Large intestine (tissue), 3 donors: Measurements from ENCODE around the gene CBFA2T3. TPM values are rescaled to one million over a fixed set of nuclear protein-coding genes. Genes with fewer than 3 reads are reported as not detected.

Source experiments
- DNase-seq, 2 donors: peaks; one replicate each; pipeline versions ENCODE4 v3.0.0 to v3.0.0-alpha.2; 2013
- H3K27ac ChIP-seq: one replicate; pipeline ENCODE4 v1.5.1; 2013; ENCODE audit warnings: low read length
- H3K27me3 ChIP-seq: 2 replicates; pipeline ENCODE4 v1.6.1; 2013; ENCODE audit warnings: low read length; ENCODE audit not compliant: control insufficient read depth, insufficient read depth
- H3K36me3 ChIP-seq: 2 replicates; pipeline ENCODE4 v1.6.1; 2013; ENCODE audit warnings: low read length; ENCODE audit not compliant: control insufficient read depth, insufficient read depth
- H3K4me1 ChIP-seq: one replicate; pipeline ENCODE4 v1.6.1; 2013; ENCODE audit warnings: low read length; ENCODE audit not compliant: control insufficient read depth, insufficient read depth
- H3K4me3 ChIP-seq: one replicate; pipeline ENCODE4 v1.5.1; 2013; ENCODE audit warnings: low read length
- H3K9me3 ChIP-seq: one replicate; pipeline ENCODE4 v1.6.1; 2013; ENCODE audit warnings: mild to moderate bottlenecking, low read depth, low read length, moderate library complexity; ENCODE audit not compliant: control insufficient read depth
- WGBS: methylation state at CpG from one replicate; pipeline ENCODE4 v1.1.5; 2013; ENCODE audit warnings: low lambda C conversion rate; ENCODE audit not compliant: insufficient coverage; 5-methylcytosine and 5-hydroxymethylcytosine counted together
- polyA plus RNA-seq: library from polyadenylated mRNA; unstranded; fragments of 120-200 nt; gene quantifications from one replicate; pipeline ENCODE4 v1.2.1, GENCODE V29; 2013

CBFA2T3 gene
- polyA plus RNA-seq, 1 donor, result 7.4 TPM

- WGBS, result no CpG with 5 or more reads among the region's 19 CpGs
- DNase-seq, result no peak
- no peak overlapping the region for H3K4me3 ChIP-seq
- no peaks in the 10 kb centered on the region for H3K27me3 ChIP-seq
- H3K36me3 ChIP-seq, result peaks cover 29% of the 10 kb centered on the region
- peaks cover 10% of the 10 kb centered on the region for H3K4me1 ChIP-seq
- no peak overlapping the region for H3K27ac ChIP-seq
- peaks cover 3% of the 10 kb centered on the region for H3K9me3 ChIP-seq
Observed at GRCh38 chr16:88851616-88852015, 125.4 kb downstream of the CBFA2T3 start.

- Histone ChIP-seq H3K4me3 (no peak overlapping the region), H3K36me3 (peaks cover 29% of the 10 kb centered on the region), H3K27me3 (no peaks in the 10 kb centered on the region), H3K27ac (no peak overlapping the region), H3K4me1 (peaks cover 5% of the 10 kb centered on the region), H3K9me3 (peaks cover 3% of the 10 kb centered on the region)
- WGBS, result no CpG with 5 or more reads among the region's 33 CpGs
- no peak for DNase-seq
Observed at GRCh38 chr16:88850531-88851199, 126.3 kb downstream of the CBFA2T3 start.

DNA sequence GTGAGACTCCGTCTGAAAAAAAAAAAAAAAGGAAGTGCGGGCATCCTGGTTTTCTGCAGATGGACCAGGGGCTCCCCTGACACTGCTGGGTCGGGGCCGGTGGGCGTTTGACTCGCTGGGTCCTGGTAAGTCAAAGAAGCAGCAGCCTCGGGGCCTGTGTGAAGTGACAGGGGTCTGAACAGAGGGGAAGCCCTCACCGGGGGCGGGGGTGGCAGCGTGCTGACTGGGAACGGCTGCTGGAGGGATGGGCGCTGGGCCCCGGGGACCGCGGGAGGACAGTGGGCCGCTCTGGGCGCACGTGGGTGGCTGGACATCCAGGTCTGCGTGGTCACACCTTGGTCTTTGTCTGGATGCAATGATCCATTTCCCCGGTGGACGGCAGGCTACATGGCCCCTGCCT, 128.4 kb downstream of the CBFA2T3 start:
- no CpG with 5 or more reads among the region's 21 CpGs for WGBS
- Histone ChIP-seq H3K27me3 (no peaks in the 10 kb centered on the region), H3K36me3 (peaks cover 20% of the 10 kb centered on the region), H3K9me3 (peaks cover 3% of the 10 kb centered on the region), H3K27ac (no peak overlapping the region), H3K4me1 (no peaks in the 10 kb centered on the region), H3K4me3 (no peak overlapping the region)
- DNase-seq, result no peak

DNA sequence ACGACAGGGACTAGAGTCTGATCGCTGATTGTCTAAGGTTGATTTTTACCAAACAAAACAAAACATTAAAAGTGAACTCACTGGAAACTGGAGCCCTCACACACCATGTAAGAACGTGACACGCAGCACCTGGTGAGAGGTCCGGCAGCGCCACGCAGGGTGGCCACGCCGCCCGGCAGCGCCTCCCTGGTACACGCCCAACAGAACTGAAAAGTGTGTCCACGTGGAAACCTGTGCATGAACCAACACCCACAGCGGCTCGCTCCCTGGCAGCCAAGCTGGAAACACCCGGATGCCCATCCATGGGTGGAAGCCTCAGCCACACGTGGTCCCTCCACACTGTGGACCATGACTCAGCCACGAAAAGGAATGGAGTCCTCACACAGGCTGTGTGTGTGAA, 129.4 kb downstream of the CBFA2T3 start:
- peaks cover 3% of the 10 kb centered on the region for H3K9me3 ChIP-seq
- no peak overlapping the region for H3K4me3 ChIP-seq
- H3K27ac ChIP-seq, result no peak overlapping the region
- DNase-seq, result no peak
- H3K4me1 ChIP-seq, result no peaks in the 10 kb centered on the region
- no peaks in the 10 kb centered on the region for H3K27me3 ChIP-seq
- H3K36me3 ChIP-seq, result peaks cover 19% of the 10 kb centered on the region
- WGBS, result no CpG with 5 or more reads among the region's 18 CpGs

GRCh38 chr16:88846088-88846487, 130.9 kb downstream of the CBFA2T3 start:
- no peak for DNase-seq
- Histone ChIP-seq H3K27me3 (no peaks in the 10 kb centered on the region), H3K4me3 (no peak overlapping the region), H3K36me3 (peaks cover 31% of the 10 kb centered on the region), H3K4me1 (no peaks in the 10 kb centered on the region), H3K27ac (no peak overlapping the region), H3K9me3 (no peaks in the 10 kb centered on the region)
- WGBS, result no CpG with 5 or more reads among the region's 9 CpGs

- H3K27ac ChIP-seq, result no peak overlapping the region
- no peaks in the 10 kb centered on the region for H3K9me3 ChIP-seq
- H3K36me3 ChIP-seq, result peaks cover 34% of the 10 kb centered on the region
- no peaks in the 10 kb centered on the region for H3K4me1 ChIP-seq
- WGBS, result no CpG with 5 or more reads among the region's 11 CpGs
- no peaks in the 10 kb centered on the region for H3K27me3 ChIP-seq
- no peak for DNase-seq
- no peak overlapping the region for H3K4me3 ChIP-seq
Observed at GRCh38 chr16:88844419-88845036, 132.5 kb downstream of the CBFA2T3 start.

DNA sequence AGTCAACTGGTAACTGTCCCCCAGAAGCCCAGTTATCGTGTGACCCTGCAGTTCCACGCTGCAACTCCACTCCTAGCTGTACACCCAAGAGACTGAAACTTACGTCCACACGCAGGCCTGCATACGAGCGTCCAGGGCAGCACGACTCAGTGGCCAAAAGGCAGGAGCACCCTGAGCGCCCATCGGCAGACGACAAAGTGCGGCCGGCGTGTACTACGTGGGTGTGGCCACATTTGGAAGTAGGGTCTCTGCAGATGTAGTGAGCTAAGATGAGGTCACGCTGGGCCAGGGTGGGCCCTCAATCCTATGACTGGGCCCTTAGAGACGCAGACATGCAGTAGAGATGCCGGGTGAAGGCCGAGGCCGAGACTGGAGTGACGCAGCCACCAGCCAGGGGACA, 133.8 kb downstream of the CBFA2T3 start:
- peaks cover 45% of the 10 kb centered on the region for H3K36me3 ChIP-seq
- no peak overlapping the region for H3K4me3 ChIP-seq
- no peak overlapping the region for H3K27ac ChIP-seq
- no peaks in the 10 kb centered on the region for H3K27me3 ChIP-seq
- no peaks in the 10 kb centered on the region for H3K4me1 ChIP-seq
- no peak for DNase-seq
- no CpG with 5 or more reads among the region's 20 CpGs for WGBS
- no peaks in the 10 kb centered on the region for H3K9me3 ChIP-seq

DNA sequence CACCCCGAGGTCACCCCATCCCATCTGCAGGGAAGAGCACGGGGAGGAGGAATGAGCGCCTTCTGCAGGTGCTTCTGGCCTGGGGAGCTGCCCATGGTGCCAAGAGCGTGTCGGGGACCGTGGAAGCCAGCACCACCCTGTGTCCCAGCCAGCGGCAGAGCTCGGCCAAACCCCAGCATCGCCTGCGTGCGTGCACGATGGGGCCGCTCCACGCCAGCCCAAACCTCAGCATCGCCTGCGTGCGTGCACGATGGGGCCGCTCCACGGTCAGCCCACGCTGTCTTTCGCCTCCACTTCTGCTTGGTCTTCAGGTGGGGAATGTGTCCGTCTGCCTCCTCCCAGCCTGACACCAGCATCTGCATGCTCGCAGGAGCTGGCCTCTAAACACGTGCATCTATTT, 134.2 kb downstream of the CBFA2T3 start:
- H3K36me3 ChIP-seq, result peaks cover 45% of the 10 kb centered on the region
- no peaks in the 10 kb centered on the region for H3K9me3 ChIP-seq
- no peak overlapping the region for H3K27ac ChIP-seq
- 100% methylated on average over 3 of the region's 25 CpGs for WGBS
- no peaks in the 10 kb centered on the region for H3K27me3 ChIP-seq
- H3K4me1 ChIP-seq, result no peaks in the 10 kb centered on the region
- no peak overlapping the region for H3K4me3 ChIP-seq
- no peak for DNase-seq

DNA sequence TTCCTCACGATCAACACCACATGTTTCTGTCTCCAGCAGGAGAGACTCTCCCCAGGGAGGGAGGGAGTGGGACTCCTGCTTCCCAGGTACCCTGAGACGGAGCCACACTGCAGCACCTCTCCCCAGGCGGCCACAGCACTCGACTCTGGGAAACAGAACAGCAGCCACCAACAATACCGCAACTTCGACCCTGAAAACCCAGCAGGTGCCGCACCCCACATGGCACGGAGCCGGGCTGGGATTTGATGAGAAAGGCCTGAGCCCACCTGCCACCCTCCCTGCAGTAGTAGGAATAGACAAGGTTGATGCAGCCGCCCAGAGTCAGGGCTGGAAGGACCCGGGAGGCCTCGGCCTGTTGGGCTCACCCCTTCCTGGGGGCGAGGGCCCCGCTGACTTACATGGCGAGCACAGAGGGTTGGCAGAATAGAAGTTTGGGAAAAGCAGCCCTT, 134.7 kb downstream of the CBFA2T3 start:
- Histone ChIP-seq H3K27me3 (no peaks in the 10 kb centered on the region), H3K4me3 (no peak overlapping the region), H3K27ac (no peak overlapping the region), H3K4me1 (no peaks in the 10 kb centered on the region), H3K36me3 (peaks cover 44% of the 10 kb centered on the region), H3K9me3 (no peaks in the 10 kb centered on the region)
- no peak for DNase-seq
- no CpG with 5 or more reads among the region's 15 CpGs for WGBS

DNA sequence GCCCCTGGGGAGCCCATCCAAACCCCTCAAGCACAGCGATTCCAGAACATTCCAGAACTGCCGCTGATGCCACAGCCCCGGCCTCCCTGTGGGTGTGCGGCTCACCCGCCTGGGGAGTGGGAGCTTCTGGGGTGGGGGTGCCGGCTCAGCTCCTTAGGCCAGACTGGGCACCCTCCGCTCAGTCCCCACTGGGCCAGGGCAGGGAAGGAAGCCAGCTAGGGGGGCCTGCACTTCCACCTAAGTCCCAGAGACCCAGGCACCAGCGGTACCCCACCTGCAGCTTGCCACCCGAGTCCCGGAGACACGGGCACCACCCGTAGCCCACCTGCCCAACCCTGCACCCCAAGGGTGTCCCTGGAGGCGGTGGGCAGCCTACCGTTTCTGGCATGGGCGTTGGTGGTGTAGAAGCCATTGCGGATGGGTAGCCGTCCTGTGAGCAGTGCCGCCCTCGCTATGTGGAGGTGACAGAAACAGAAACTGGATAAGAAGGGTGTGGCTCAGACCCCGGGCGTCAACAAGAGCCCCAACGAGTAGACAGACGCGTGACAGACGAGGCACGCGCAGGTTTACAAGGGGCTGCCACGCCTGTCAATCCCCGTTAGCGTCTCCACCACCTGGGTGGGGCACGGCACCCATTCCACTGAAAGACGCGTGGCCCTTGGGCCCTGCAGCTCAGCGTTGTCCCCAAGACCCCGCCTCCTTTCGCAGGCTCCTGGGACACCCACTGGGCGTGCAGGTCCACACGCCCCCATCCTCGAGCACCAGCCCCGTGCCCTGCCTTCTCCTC, 135.3 kb downstream of the CBFA2T3 start:
- no CpG with 5 or more reads among the region's 40 CpGs for WGBS
- Histone ChIP-seq H3K4me1 (no peaks in the 10 kb centered on the region), H3K4me3 (no peak overlapping the region), H3K27ac (no peak overlapping the region), H3K36me3 (peaks cover 44% of the 10 kb centered on the region), H3K9me3 (no peaks in the 10 kb centered on the region), H3K27me3 (no peaks in the 10 kb centered on the region)
- no peak for DNase-seq
